Astrocyte (in vitro differentiated cells and primary cell): ENCODE results near the gene CCDC196. TPM values are rescaled to one million over a fixed set of nuclear protein-coding genes. Genes with fewer than 3 reads are reported as not detected.

Source experiments
- DNase-seq: peaks from one replicate; pipeline ENCODE4 v3.0.0-alpha.2; 2010; ENCODE audit warnings: low read depth
- FAIRE-seq: peaks from 2 replicates; lab custom pipeline; 2011; peaks lifted over from hg19 to GRCh38; lab: Jason Lieb, UNC
- H2AFZ ChIP-seq: 2 replicates; pipeline ENCODE4 v1.6.0; 2012; ENCODE audit warnings: low read depth, low read length, inconsistent platforms
- H3K27ac ChIP-seq: 2 replicates; pipeline ENCODE4 v1.5.1; 2011; ENCODE audit warnings: low read depth, low read length, inconsistent platforms
- H3K27me3 ChIP-seq: 2 replicates; pipeline ENCODE4 v1.6.0; 2011; ENCODE audit warnings: low read length, inconsistent platforms; ENCODE audit not compliant: insufficient read depth
- H3K36me3 ChIP-seq: 2 replicates; pipeline ENCODE4 v1.5.1; 2011; ENCODE audit warnings: low read length, inconsistent platforms; ENCODE audit not compliant: insufficient read depth
- H3K4me1 ChIP-seq: 2 replicates; pipeline ENCODE4 v1.5.1; 2011; ENCODE audit warnings: low read length, inconsistent platforms; ENCODE audit not compliant: insufficient read depth
- H3K4me2 ChIP-seq: 2 replicates; pipeline ENCODE4 v1.6.0; 2012; ENCODE audit warnings: low read length, inconsistent platforms
- H3K4me3 ChIP-seq: 2 replicates; pipeline ENCODE4 v1.5.1; 2011; ENCODE audit warnings: low read depth, mild to moderate bottlenecking, low read length, inconsistent platforms; ENCODE audit not compliant: insufficient read depth
- H3K79me2 ChIP-seq: 2 replicates; pipeline ENCODE4 v1.6.0; 2012; ENCODE audit warnings: mild to moderate bottlenecking, low read length, inconsistent platforms; ENCODE audit not compliant: insufficient read depth
- H3K9ac ChIP-seq: 2 replicates; pipeline ENCODE4 v1.6.0; 2012; ENCODE audit warnings: mild to moderate bottlenecking, low read length, inconsistent platforms
- H3K9me3 ChIP-seq: 2 replicates; pipeline ENCODE4 v1.5.1; 2012; ENCODE audit warnings: low read depth, mild to moderate bottlenecking, low read length, inconsistent platforms; ENCODE audit not compliant: insufficient read depth
- H4K20me1 ChIP-seq: 2 replicates; pipeline ENCODE4 v1.6.0; 2012; ENCODE audit warnings: low read length, inconsistent platforms; ENCODE audit not compliant: insufficient read depth
- H3K27ac Mint-ChIP-seq: one replicate; pipeline ENCODE4 v1.8.0; 2021; ENCODE audit warnings: mild to moderate bottlenecking, mixed read lengths; ENCODE audit not compliant: unreplicated experiment
- H3K27me3 Mint-ChIP-seq: one replicate; pipeline ENCODE4 v1.8.0; 2021; ENCODE audit warnings: low read depth, mixed read lengths; ENCODE audit not compliant: unreplicated experiment
- H3K36me3 Mint-ChIP-seq: one replicate; pipeline ENCODE4 v1.8.0; 2021; ENCODE audit warnings: low read depth, mixed read lengths; ENCODE audit not compliant: unreplicated experiment
- H3K4me1 Mint-ChIP-seq: one replicate; pipeline ENCODE4 v1.8.0; 2021; ENCODE audit warnings: low read depth, mixed read lengths; ENCODE audit not compliant: unreplicated experiment
- H3K4me3 Mint-ChIP-seq: one replicate; pipeline ENCODE4 v1.8.0; 2021; ENCODE audit warnings: mild to moderate bottlenecking, moderate library complexity, mixed read lengths; ENCODE audit not compliant: unreplicated experiment
- H3K9me3 Mint-ChIP-seq: one replicate; pipeline ENCODE4 v1.8.0; 2021; ENCODE audit warnings: mild to moderate bottlenecking, mixed read lengths; ENCODE audit not compliant: unreplicated experiment
- EZH2 ChIP-seq: IDR thresholded peaks from 2 replicates; pipeline ENCODE4 v1.6.1; 2012; ENCODE audit warnings: mild to moderate bottlenecking, low read length, inconsistent platforms; ENCODE audit not compliant: insufficient read depth
- total RNA-seq: library from RNA; stranded (reverse); gene quantifications from 2 replicates; pipeline ENCODE4 v1.2.1, GENCODE V29; 2021
- TF ChIP-seq, protein P1 (sequence below): IDR thresholded peaks from 2 replicates; pipeline ENCODE4 v1.5.1; 2011; ENCODE audit warnings: low read depth, mild to moderate bottlenecking, inconsistent platforms, low read length, moderate library complexity; ENCODE audit not compliant: insufficient read depth

The CCDC196 gene
- total RNA-seq, 1 donor from 2014 or later: not detected

DNA sequence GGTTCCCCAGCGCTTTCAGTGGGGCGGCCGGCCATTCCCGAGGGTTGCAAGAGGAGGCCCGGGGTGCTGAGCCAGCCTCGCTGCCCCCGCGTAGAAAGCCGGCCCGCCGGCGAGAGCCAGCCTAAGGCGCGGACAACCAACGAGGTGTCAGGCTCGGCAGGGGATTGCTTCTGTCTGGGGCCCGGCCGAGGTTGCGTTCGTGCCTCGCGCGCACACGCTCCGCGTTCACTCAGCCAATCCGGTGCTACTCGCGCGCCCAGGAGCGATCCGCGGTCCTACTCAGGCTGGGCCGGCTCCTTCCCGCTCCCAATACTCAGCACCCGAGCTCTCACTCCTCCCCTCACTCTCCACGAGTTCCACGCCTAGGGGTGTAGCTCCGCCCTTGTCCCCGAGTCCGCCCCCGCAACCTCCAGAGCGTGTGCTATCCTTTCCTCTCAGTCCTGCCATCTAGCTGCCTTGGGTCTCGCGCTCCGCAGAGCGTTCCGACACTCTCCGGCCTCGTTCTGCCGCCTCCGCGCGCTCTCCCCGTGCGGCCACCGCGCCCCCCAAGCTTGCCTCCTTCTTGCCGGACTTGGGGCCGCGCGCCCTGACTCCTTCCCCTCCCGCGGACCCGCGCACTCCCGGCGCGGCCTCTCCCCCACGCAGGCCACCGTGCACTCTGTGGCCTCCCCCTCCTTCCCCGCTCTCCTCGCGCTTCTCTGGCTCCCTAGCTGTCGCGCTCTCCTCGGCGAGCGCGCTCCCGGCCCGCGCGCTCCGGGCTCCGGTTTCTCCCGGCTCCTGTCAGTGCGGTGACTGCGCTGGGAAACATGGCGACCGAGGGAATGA, 21.8 kb downstream of the CCDC196 start, which contains the start of gene GPHN:
Gene GPHN, plus strand, starts transcription at position 426 of the 825 bp plus-strand sequence.
- Histone ChIP-seq H3K4me2 (peak within 1 kb of the TSS; percentile 91), H3K79me2 (peaks cover 37% of the 10 kb centered on the region), H3K27ac (peak within 1 kb of the TSS; percentile 57), H2AFZ (peak within 1 kb of the TSS; percentile 97), H3K9ac (peak within 1 kb of the TSS; percentile 81), H3K36me3 (no peaks in the 10 kb centered on the region), H3K9me3 (no peaks in the 10 kb centered on the region), H3K4me3 (peak within 1 kb of the TSS; percentile 94), H3K4me1 (peaks cover 2% of the 10 kb centered on the region), H3K27me3 (no peaks in the 10 kb centered on the region), H4K20me1 (peaks cover 34% of the 10 kb centered on the region)
- Mint-ChIP-seq H3K36me3 (no peaks in the 10 kb centered on the region), H3K4me1 (peaks cover 3% of the 10 kb centered on the region), H3K4me3 (peak within 1 kb of the TSS; percentile 94), H3K9me3 (no peaks in the 10 kb centered on the region), H3K27ac (peak within 1 kb of the TSS; percentile 47), H3K27me3 (peaks cover 4% of the 10 kb centered on the region)
- DNase-seq (peak; percentile 99), FAIRE-seq (no peak)
- TF ChIP-seq, protein P1, sequence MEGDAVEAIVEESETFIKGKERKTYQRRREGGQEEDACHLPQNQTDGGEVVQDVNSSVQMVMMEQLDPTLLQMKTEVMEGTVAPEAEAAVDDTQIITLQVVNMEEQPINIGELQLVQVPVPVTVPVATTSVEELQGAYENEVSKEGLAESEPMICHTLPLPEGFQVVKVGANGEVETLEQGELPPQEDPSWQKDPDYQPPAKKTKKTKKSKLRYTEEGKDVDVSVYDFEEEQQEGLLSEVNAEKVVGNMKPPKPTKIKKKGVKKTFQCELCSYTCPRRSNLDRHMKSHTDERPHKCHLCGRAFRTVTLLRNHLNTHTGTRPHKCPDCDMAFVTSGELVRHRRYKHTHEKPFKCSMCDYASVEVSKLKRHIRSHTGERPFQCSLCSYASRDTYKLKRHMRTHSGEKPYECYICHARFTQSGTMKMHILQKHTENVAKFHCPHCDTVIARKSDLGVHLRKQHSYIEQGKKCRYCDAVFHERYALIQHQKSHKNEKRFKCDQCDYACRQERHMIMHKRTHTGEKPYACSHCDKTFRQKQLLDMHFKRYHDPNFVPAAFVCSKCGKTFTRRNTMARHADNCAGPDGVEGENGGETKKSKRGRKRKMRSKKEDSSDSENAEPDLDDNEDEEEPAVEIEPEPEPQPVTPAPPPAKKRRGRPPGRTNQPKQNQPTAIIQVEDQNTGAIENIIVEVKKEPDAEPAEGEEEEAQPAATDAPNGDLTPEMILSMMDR: no peak
- no peak for TF ChIP-seq EZH2

DNA sequence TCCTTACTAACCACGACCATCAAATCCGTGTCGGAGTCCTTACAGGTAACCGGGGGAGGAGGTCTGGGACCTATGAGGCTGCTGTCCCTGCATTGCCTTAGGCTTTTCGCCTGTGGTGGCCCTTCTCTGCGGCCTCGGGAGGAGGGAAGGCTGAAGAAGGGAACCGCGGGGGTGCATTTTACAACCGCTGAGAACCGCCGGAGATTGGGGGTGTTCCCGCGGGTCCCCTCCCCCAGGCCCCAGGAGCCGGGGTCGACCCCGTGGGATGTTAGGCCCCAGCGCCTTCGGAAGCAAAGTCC, 22.3 kb downstream of the CCDC196 start:
- DNase-seq (no peak), FAIRE-seq (no peak)
- Mint-ChIP-seq H3K36me3 (no peaks in the 10 kb centered on the region), H3K27me3 (peaks cover 4% of the 10 kb centered on the region), H3K4me3 (peak overlapping the region; percentile 94), H3K4me1 (peaks cover 3% of the 10 kb centered on the region), H3K27ac (peak overlapping the region; percentile 18), H3K9me3 (no peaks in the 10 kb centered on the region)
- peak overlapping the region; percentile 91 for H3K4me2 ChIP-seq
- H3K4me1 ChIP-seq: peaks cover 2% of the 10 kb centered on the region
- peak overlapping the region; percentile 81 for H3K9ac ChIP-seq
- no peaks in the 10 kb centered on the region for H3K9me3 ChIP-seq
- H3K27me3 ChIP-seq: no peaks in the 10 kb centered on the region
- peak overlapping the region; percentile 97 for H2AFZ ChIP-seq
- H3K4me3 ChIP-seq: peak overlapping the region; percentile 94
- TF ChIP-seq, protein P1: no peak
- no peak for TF ChIP-seq EZH2
- peaks cover 34% of the 10 kb centered on the region for H4K20me1 ChIP-seq
- H3K36me3 ChIP-seq: no peaks in the 10 kb centered on the region
- H3K79me2 ChIP-seq: peaks cover 37% of the 10 kb centered on the region
- peak overlapping the region; percentile 57 for H3K27ac ChIP-seq
